ENCODE results near the gene DNAH8.

DNAH8 gene

DNA sequence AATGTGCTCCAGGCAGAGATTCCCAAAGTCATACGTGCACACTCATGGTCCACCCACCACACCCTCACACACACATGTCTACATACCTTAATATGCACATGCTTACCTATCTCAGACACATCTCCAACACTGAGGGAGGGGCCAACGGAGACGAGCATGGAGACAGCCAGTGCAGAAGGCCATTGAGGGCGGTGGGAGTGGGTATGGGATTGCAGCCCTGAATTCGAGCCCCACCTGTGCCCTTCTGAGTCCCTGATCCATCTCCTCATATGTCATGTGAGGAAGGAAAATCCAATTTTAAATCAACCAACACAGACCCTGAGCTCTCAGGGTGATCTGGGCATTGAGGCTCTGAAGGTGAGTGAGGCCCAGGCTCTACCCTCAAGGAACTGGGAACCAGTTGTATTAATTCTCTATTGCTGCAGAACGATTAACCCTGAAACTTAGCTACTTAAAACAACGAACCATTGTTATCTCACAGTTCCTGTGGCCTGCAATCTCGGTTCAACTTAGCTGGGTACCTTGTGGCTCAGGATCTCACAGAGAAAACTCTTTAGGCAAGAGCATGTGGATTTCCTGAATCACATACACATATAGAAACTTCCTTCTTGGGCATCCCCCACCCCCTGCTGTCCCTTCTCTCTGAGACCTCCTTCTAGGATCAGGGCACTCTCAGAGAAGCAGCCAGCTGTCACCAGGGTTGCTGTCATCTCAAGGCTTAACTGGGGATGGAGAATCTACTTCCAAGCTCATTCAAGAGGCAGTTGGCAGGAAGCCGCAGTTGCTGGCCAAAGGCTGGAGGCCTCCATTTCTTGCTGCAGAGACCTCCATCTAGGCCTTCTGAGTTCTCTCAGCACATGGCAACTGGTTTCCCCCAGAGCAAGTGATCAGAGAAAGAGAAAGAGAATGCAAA is 361.8 kb downstream of the DNAH8 start:
- TF ChIP-seq, protein P1, sequence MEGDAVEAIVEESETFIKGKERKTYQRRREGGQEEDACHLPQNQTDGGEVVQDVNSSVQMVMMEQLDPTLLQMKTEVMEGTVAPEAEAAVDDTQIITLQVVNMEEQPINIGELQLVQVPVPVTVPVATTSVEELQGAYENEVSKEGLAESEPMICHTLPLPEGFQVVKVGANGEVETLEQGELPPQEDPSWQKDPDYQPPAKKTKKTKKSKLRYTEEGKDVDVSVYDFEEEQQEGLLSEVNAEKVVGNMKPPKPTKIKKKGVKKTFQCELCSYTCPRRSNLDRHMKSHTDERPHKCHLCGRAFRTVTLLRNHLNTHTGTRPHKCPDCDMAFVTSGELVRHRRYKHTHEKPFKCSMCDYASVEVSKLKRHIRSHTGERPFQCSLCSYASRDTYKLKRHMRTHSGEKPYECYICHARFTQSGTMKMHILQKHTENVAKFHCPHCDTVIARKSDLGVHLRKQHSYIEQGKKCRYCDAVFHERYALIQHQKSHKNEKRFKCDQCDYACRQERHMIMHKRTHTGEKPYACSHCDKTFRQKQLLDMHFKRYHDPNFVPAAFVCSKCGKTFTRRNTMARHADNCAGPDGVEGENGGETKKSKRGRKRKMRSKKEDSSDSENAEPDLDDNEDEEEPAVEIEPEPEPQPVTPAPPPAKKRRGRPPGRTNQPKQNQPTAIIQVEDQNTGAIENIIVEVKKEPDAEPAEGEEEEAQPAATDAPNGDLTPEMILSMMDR (IDR thresholded peaks at IDR 0.05; ENCODE audit: extremely low read depth, insufficient read depth, missing control alignments), result no peak
- in situ Hi-C loops (cut with MboI; ENCODE audit: low pct_unique_long_range_greater_than_20kb, low sequenced_read_pairs, unreplicated experiment), result no loop called here
- DNase-seq (ENCODE audit: low spot score), result no peak

GRCh38 chr6:39077882-39078594 is 362.9 kb downstream of the DNAH8 start:
- in situ Hi-C loops (cut with MboI; ENCODE audit: low pct_unique_long_range_greater_than_20kb, low sequenced_read_pairs, unreplicated experiment), result no loop called here
- no peak for DNase-seq (ENCODE audit: low spot score)
- TF ChIP-seq, protein P1 (IDR thresholded peaks at IDR 0.05; ENCODE audit: extremely low read depth, insufficient read depth, missing control alignments), result no peak

GRCh38 chr6:39078695-39079094 is 363.6 kb downstream of the DNAH8 start:
- TF ChIP-seq, protein P1 (IDR thresholded peaks at IDR 0.05; ENCODE audit: extremely low read depth, insufficient read depth, missing control alignments), result no peak
- DNase-seq (ENCODE audit: low spot score), result no peak
- in situ Hi-C loops (cut with MboI; ENCODE audit: low pct_unique_long_range_greater_than_20kb, low sequenced_read_pairs, unreplicated experiment), result no loop called here

GRCh38 chr6:39079197-39080125 is 364.4 kb downstream of the DNAH8 start:
- TF ChIP-seq, protein P1 (IDR thresholded peaks at IDR 0.05; ENCODE audit: extremely low read depth, insufficient read depth, missing control alignments), result no peak
- no peak for DNase-seq (ENCODE audit: low spot score)
- in situ Hi-C loops (cut with MboI; ENCODE audit: low pct_unique_long_range_greater_than_20kb, low sequenced_read_pairs, unreplicated experiment), result no loop called here
